GM12891 (cell line): ENCODE measurements around the gene CDH3.

Source experiments
- POLR2A ChIP-seq: IDR thresholded peaks from 2 replicates; pipeline ENCODE4 v1.6.1; 2011; ENCODE audit warnings: low read depth, low read length, control low read depth
- POLR2AphosphoS5 ChIP-seq: IDR thresholded peaks from 2 replicates; pipeline ENCODE4 v1.6.1; 2011; ENCODE audit warnings: low read depth, low read length, control low read depth
- POU2F2 ChIP-seq: IDR thresholded peaks from 2 replicates; pipeline ENCODE4 v1.6.1; 2011; ENCODE audit warnings: low read depth, mild to moderate bottlenecking, control low read depth, low read length, moderate library complexity

GRCh38 chr16:68607443-68607842 is 37.7 kb upstream of the CDH3 start:
- TF ChIP-seq POLR2A (no peak), POLR2AphosphoS5 (no peak), POU2F2 (no peak)
